HG03159 (cell line): ENCODE measurements around the gene FNBP1L.

Source experiments
- ATAC-seq: cut with Tn5 transposase; IDR thresholded peaks from one replicate; pipeline ENCODE4 v1.9.1; 2021; ENCODE audit warnings: mild to moderate bottlenecking, moderate library complexity; ENCODE audit not compliant: unreplicated experiment

The FNBP1L gene

DNA sequence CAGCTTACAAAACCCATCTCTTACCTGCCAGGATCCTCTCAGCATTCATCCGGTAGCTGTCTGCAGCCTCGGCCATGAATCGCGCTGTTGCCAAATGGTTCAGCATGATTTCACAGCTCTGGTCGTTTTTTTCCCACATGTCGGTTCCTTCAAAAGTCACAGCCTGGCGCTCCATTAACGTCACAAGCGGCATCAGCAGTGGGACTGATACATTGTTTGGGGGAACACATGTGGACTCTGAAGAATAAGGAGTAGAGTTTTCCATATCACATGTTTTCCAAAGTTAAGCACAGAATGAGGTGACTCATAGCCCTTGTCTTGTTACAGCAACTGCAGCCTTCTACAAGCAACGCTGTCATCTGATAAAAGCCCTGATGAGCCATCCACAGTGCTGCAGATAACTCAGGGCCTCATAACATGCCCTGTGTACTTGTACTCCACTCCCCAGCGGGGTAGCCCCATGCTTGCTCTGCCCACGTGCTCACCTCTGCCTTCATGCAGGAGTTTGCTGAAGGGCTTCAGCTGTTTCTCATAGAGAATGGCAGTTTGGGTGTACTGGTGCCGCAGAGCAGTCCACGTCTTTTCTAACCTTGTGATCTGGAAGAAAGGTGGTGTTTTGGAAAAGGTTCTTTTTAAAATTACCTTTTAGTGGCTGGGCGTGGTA is 119.5 kb downstream of the FNBP1L start:
- no peak for ATAC-seq

DNA sequence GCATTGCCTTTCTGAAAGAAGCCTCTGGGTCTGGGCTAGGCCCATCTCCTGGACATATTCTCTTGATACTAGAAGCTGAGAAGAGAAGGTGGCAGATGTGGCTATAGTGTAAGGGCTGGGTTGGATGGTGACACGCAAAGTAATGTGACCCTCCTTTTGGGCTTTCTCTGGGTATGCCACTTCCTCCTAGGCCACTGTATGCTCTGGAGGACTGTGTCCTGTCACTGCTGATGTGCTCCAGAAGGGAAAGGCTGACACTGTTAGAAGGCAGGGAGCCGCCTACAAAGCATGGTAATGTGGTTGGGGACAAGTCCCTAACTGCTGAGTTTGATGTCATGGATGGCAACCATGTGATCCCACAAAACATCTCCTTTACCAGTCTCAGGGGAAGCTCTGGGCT is 121.6 kb downstream of the FNBP1L start:
- ATAC-seq: no peak

DNA sequence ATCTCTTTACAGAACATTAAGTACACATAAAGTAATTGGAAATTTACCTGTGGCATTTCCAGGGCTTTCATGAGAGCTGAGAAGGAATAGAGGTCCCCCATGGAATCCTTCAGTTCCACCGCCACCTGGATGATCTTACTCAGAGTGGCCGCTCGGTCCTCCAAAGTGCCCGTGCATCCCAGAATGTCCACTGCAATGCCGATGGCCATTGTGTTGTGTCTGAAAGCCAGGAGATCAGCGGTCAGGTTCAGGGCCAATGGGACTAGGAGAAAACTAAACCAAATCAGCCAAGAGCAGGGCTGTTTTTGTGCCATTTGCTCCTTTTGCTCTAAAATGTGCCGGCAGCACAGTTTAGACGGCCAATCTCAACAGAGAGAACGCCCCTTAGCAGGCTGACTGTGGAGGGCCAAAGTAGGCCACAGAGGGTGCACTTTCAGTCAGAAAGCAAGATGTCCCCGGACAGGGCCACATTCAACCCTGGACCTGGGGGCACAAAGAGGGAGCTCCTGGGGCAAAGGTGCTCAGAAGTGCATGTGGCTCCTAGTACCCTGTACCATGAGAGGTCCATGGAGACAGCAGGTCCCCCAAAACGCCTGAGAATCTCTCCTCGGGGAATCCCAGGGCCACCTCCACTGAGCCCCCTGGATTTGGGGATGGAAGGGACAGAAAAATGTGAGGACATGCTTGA is 123.8 kb downstream of the FNBP1L start:
- ATAC-seq: no peak

DNA sequence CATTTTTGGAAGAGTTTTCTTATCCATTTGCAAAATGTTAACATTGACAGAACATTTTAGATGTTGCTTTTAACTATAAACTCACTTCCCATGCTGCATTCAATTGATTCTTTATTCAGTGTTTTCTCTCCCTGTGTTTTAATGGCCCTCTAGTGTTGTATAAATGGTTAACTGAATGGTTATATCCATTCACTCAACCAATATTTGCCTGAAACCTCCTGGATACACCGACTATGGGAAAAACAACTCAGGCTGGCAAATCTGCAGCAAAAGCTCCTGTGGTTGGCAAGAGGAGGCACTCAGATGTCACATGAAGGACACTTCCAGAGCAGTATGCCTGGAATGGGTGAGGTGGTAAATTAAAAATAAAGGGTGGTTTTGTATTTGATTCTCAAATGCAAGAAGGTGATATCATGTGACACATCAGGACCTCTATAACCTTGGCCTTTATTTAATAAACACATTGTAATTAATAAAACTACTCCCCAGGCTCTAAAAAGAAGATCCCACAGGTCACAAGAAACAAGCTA is 126.1 kb downstream of the FNBP1L start:
- ATAC-seq: no peak

DNA sequence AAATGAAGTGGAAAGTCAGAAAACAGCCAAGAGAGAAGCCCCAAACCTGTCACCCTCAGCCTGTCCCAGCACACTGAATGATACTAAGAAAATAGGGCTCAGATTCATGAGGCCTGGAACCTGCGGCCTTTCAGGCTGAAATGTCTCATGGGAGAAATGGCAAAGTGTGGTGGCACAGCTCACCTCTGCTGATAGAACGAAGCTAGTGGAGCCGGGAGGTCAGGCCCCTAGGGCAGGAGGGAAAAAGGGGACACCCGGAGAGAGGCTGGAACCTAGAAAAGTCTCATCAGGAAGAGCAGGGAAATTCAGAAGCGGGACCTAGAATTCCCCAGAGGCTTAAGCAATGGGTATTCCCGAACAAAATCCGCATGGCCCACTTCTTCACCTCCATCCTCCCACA is 126.6 kb downstream of the FNBP1L start:
- no peak for ATAC-seq

DNA sequence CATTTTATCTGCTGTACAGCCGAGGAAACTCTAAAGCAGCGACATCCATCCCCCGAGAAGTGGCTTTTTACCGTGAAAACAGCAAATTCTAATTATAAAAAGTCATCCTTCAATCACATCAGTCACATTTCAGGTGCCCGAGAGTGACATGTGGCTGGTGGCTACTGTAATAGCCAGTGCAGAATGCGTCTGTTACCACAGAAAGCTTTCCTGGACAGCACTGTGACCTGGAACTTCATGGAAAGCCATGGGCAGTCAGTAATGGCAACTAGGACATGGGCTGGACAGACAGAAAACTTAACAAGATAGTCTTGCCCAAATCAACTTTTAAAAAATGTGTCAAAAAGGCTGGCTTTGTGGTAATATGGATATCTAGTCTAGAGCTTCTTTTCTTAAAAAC is 127.1 kb downstream of the FNBP1L start:
- ATAC-seq: no peak

DNA sequence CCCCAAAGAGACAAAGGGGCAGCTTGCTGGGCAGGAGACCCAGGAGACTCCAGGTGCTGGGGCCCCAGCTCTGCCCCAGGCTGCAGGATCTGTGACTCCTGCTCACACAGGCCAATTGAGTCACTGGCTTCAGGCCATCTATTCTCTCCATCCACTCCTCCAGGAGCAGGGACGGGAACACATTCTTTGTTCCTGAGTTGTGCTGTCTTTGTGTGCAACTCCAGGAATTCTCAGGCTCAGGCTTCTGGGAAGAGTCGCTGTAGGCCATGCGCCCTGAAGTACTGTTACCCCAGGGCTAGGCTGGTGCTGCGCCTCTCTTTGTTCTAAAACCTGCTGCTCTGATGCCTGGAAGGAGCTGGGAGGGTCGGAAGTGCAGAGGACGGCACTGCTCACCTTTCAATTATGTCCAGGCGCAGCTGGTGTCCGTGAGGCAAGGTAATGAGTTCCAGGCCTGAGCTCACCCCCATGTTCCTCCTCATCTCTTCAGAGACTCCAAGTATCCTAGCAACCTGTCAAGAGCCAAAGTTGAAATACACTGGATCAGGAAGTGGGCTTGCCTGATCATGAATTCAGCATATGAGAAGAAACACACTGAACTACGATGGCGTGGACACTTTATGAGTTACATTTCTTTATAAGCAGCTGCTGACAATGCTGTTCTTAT is 127.8 kb downstream of the FNBP1L start:
- ATAC-seq: no peak

DNA sequence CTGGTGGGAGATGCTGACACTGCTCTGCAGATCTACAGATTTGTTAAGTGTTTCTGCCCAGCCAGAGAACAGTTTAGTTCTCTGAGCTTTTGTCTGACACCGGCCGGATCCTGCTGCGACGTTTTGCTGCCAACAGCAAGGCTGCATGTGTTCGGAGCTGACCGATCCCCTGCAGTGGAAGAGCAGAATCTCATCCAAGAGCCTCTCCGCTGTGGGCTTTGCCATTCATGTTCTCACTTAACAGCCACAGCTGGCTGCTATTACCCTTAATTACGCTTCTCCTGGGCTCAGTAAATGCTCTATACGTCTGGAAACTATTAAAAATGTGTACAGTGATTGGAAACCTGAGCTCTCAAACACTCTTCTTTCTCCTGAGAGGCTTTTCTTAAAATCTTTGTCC is 128.4 kb downstream of the FNBP1L start:
- no peak for ATAC-seq

DNA sequence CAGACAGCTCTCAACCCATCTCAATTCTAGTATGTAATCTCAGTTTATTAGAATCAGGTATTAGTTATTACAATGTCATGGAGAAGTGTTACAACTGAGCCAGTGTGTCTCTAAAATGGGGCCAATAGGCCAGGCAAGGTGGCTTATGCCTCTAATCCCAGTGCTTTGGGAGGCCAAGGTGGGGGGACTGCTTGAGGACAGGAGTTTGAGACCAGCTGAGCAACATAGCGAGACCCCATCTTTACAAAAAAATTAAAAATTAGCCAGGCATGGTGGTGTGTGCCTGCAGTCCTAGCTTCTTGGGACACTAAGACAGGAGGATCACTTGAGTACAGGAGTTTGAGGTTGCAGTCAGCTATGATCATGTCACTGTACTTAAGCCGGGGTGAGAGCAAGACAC is 128.8 kb downstream of the FNBP1L start:
- no peak for ATAC-seq

DNA sequence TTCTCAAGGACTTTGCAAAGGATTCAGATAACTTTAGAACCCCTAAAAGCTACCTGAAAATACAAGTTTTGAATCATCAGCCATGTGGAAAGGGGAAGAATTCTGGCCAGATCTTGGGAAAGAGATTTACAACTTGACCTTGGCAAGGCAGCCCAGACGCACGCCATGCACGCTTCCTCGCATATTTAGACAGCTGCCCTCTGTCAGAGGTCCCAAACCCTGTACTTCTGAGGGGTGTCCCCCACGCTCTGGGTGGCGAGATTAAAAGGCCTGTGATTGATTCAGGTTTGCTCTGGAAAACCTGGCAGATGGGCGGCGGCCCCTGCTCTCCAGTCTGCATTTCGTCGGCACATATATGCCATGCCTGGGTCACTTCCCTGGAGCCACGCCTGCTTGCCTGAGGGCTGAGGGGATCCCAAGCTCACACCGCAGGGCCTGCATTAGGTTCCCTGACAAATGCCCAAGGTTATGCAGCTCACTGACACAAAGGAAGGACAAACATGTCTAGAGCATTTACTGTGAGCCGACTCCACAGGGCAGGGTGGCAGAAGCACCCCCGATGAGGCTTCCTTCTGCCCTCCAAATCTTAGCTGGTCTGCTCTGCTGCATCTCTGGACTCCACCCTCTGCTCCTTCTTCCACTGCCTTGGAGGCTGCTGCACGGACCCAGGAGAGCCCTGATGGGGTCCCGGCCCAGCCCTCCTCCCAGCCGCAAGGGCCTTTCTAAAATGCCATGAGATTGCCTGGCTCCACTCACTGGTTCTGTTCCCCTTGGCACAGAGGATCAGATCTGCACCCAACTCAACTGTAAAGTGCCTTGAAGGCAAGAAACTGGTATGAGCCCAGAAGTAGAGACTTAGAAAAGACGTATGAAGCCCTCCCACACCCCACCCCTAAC is 129.9 kb downstream of the FNBP1L start:
- no peak for ATAC-seq

DNA sequence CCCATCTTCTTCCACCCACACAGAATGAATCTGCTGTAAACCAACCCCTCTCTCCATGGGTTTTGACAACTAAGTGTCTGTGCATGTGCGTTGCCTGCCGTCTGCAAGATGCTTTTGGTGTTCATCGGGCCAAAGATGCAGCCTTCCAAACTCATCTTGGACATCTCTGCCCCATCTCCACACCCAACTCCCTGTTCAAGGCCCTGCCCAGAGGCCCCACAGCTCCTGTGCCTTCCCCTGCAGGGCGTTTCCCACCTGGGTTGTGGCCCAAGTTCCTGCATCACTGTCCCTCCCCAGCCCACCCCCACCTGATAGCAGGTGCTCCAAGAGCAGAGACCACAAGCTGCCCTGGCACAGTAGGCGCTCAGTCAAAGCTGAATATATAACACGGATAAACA is 130.5 kb downstream of the FNBP1L start:
- no peak for ATAC-seq

DNA sequence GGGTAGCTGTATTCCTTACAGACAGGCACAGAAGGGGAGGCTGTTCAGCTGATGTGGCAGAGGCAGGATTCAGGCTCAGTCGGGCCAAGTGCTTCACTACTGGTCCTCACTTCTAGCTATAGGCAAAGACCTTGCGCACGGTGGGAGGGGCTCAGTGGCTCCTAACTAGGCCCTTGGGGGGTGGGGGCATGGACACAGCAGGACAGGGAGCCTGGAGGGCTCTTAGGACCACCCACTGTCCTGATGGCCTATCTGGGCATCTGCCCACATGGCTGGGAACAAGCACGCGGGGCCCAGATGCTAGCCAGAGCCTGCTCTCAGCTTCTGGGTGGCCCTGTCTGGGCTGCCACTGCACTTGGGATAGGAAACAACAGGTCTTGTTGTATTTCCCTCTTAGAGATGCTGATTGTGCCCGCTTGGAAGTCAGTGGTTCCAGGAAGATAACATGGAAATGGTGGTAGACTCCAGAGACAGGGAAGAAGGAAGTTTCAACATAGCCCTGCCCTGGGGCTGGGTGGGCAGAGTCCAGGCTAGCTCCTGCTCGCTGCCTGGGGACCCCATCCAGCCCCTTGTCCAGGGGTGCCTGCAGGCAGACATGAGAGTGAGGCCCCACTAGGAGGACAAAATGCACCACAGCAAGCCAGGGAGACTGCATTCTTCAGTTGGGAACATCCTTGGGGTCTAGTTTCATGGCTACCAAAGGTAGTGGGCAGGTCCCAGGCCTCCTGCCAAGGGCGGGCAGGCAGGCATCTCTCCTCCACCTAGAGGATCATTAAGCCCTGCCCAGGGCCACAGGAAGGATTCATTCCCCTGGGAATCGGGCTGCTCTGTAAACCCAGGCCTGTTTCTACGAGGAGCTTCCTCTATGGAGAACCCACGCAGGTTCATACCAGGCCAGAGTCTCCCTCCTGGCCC is 131.2 kb downstream of the FNBP1L start:
- no peak for ATAC-seq

DNA sequence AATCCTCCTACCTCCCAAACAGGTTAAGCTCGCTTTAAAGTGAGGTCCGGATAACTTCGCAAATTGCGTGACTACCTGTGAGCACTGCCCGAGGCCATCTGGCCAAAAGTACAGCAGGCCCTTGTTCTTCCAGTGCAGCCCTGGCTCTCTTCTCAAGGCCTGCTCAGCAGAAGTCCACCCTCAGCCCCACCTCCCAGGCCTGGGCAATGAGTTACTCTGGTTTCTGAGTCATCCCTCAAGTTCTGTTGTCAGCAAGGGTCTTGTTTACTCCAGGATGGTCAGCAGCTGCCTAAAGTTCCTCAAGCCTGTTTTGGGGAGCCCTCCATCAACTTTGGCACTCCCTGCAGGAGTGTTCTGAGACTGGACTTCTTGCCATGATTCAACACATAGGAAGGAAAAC is 132.0 kb downstream of the FNBP1L start:
- no peak for ATAC-seq

DNA sequence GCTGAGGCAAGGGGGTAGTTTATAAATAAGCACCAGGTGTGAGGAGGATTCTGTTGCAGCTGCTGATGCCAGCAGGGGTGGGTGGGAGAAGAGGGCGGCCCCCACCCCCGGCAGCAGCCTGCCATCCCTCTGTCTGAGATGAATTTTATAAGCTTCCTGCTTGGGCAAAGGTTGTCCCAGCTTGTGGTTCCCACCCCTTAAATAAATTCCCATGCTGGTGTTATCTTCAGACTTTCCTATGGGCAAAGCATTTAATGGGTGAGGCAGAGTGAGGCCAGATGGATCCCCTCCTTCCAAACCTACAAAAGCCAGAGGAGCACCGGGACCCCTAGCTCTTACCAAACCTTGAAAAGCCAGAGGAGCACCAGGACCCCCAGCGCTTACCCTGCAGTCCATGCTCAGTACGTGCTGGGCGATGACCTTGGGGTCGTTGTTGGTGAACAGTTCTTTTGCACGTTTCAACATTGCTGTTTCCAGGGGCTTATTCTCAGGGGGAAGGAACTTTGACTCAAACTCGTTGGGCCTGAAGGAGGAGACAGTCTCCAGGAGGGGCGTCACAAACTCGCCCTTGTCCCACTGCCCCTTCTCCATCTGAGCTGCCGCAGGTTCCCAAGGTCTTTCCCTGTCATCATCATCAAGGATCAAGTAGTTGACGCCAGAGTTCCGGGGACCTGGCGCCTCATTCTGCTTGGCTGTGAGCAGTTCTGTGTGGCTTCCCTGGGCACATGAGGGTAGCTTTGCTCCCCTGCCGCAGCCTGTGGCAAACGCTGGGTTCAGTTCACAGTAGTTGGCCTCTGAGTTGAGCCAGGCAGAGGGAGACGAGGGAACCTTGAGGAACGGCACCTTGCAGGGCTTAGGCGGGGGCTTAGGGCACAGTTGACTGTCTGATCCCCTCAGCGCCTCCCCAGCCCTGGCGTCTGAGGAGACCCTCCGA is 134.3 kb downstream of the FNBP1L start:
- ATAC-seq: no peak

DNA sequence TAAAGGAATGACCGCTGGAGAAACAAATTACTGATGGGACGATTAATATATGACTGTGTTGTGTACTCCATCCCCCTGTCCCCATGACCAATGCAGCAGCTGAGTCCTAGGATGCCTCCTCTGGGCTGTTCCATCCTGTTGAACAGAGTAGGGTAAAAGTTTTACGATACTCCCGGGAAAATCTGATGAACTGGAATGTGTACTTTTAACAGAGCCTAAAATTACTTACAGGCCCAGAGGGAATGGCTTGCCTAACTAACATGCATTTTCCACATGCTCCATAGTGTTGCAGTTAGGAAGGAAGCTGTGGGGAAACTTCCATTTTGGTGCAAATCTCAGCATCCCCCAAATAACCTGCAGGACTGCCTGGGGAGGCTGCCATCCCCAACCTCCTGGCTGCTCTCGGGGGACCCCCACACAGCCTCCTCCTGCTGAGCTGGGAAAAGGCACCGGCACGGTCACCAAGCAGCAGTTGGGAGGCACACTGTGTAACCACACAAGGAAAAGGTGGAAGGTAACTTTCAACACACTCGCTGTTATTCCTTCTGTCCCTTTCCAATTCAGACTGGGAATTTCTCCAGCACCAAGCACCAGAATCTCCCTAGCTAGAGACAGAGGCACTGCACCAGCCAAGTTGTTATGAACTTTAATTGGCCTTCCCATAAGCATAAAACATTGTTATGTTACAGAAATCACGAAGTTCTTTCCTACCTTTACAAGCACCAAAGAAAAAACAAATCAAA is 136.5 kb downstream of the FNBP1L start:
- ATAC-seq: no peak

DNA sequence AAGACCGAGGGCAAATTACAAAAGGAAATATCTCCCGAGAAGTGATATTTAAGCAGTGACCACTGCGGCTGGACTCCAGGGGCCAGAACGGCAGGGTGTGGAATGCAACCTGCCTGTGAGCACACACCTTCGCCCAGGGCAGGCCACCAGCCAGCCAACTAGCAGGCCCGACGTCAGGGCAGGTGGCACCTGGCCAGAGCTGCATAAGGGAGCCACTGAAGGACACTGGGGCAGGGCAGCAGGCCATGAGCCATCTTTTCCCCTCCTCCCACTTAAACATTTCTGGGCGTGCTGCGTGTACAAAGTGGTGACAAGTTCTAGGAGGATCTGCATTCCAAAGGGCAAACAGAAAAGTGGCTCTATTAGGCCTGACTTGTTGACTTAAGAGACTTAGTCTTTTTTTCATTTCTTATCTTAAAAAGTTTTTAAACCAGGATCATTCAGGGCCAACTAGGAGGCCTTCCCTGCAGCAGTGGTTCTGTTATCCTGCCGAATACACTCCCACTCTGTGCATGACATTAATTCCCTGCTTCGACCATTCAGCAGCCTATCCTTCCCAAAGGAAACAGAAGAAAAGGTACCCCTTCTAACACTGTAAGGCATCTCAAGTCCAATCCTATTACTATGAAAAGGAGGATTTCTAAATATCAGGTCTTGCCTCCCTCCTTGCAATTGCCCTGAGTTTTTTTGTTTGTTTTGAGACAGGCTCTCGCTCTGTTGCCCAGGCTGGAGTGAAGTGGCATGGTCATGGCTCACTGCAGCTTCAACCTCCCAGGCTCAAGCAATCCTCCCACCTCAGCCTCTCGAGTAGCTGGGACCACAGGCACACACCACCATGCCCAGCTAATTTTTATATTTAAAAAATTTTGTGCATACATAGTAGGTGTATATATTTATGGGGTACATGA is 137.4 kb downstream of the FNBP1L start:
- ATAC-seq: no peak

DNA sequence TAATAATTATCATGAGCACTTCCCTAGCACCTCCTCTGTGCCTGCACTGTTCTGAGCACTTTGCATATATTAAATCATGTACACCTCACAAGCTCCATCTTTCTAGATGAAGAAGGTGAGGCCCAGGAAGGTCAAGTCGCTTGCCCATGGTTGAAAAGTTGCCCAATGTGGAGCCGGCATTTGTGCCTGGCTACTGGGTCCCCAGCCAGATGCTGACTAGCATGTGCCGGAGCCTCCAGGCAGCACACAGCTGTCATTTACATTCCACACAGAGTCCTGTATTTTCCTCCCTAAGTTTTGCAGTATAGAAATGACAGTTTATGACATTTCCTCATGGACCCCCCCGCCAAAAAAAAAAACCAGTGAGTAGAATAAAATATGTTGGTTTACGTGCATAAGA is 139.4 kb downstream of the FNBP1L start:
- no peak for ATAC-seq
